ENCODE data around the gene PPM1H. TPM values are rescaled to one million over a fixed set of nuclear protein-coding genes. Genes with fewer than 3 reads are reported as not detected.

The PPM1H gene
- total RNA-seq, 1 donor from 2014 or later: 21.6 TPM

DNA sequence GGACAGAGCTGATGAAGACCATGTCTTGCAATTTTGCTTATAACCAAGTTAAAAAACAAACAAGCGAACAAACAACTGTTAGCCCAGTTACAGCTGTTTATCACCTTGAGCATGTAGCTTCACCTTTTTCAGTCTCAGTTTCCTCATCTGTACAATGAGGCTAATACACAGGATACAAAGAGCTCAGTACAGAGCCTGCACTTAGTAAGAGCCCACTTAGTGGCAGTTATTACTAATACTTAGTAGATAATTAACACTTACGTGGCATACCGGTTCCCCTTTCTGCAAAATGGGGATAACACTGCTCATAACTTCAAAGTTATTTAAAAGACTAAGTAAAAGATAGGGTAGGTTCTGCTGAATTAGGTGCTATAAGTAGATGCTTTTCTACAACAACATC lies 240.3 kb downstream of the PPM1H start:
- TF ChIP-seq, protein P1, sequence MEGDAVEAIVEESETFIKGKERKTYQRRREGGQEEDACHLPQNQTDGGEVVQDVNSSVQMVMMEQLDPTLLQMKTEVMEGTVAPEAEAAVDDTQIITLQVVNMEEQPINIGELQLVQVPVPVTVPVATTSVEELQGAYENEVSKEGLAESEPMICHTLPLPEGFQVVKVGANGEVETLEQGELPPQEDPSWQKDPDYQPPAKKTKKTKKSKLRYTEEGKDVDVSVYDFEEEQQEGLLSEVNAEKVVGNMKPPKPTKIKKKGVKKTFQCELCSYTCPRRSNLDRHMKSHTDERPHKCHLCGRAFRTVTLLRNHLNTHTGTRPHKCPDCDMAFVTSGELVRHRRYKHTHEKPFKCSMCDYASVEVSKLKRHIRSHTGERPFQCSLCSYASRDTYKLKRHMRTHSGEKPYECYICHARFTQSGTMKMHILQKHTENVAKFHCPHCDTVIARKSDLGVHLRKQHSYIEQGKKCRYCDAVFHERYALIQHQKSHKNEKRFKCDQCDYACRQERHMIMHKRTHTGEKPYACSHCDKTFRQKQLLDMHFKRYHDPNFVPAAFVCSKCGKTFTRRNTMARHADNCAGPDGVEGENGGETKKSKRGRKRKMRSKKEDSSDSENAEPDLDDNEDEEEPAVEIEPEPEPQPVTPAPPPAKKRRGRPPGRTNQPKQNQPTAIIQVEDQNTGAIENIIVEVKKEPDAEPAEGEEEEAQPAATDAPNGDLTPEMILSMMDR (IDR thresholded peaks at IDR 0.05; ENCODE audit: insufficient read depth, low read length, poor library complexity, severe bottlenecking): no peak
- H3K27me3 ChIP-seq (ENCODE audit: control insufficient read depth, insufficient read depth, low read length): no peaks in the 10 kb centered on the region

DNA sequence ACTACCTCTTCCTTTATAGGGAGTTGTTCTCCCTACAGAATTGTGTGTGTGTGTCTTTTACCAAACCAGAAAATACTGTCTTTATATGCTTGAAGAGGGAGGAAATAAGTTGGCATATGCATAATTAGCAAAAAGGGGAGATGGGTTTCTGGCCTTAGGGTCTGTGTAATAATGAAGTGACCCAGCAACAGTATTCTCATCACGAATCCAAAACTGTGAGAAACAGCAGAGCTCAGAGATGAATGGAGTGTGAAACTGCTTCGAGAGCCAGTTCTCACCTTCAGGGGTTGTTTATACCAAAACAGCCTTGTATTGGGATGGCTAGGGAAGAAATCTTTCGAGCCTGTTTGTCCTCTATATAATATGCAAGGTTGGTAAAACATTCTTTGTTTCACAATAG lies 240.8 kb downstream of the PPM1H start:
- Histone ChIP-seq H3K36me3 (ENCODE audit: control insufficient read depth, insufficient read depth, low read length) (no peaks in the 10 kb centered on the region), H3K4me3 (ENCODE audit: low read depth, low read length) (no peak overlapping the region), H3K27me3 (ENCODE audit: control insufficient read depth, insufficient read depth, low read length) (no peaks in the 10 kb centered on the region)
- DNase-seq (ENCODE audit: low read depth): no peak
- TF ChIP-seq, protein P1 (IDR thresholded peaks at IDR 0.05; ENCODE audit: insufficient read depth, low read length, poor library complexity, severe bottlenecking): no peak

More for the DNA sequence above, 240.3 kb downstream of the PPM1H start:
- H3K36me3 ChIP-seq (ENCODE audit: control insufficient read depth, insufficient read depth, low read length): no peaks in the 10 kb centered on the region
- no peak overlapping the region for H3K4me3 ChIP-seq (ENCODE audit: low read depth, low read length)
- no peak for DNase-seq (ENCODE audit: low read depth)

DNA sequence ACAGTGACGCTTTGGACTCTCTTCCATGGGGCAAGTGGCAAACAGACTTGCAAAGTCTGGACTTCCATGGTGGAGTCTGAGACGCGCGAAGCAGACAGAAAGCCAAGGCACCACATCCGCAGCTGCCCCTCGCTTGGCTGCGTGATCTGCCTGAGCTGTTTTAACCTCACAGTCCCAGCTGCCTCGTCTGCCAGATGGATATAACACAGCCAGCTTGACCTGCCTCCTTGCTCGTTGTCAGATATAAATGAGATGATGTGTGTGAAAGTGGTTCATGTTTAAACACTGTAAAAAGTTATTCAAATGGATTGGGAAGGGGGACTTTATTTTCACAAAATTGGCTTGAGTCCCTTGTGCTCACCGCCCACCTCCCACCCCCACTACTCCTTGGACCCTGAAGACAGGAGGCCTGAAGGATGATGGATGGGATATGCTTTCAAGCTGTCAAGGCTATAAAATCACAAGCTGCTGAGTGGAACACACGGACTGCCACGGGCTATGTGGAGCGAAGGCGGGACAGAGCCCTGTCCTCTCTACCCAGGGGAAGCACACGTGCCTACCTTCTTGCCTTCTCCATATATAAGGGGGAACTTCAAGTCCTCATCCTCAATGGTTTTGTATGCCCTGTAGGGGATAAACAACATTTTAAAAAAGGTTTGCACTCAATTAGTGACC lies 241.4 kb downstream of the PPM1H start:
- TF ChIP-seq, protein P1 (IDR thresholded peaks at IDR 0.05; ENCODE audit: insufficient read depth, low read length, poor library complexity, severe bottlenecking): no peak
- H3K36me3 ChIP-seq (ENCODE audit: control insufficient read depth, insufficient read depth, low read length): no peaks in the 10 kb centered on the region
- no peak overlapping the region for H3K4me3 ChIP-seq (ENCODE audit: low read depth, low read length)
- H3K27me3 ChIP-seq (ENCODE audit: control insufficient read depth, insufficient read depth, low read length): no peaks in the 10 kb centered on the region
- DNase-seq (ENCODE audit: low read depth): no peak

DNA sequence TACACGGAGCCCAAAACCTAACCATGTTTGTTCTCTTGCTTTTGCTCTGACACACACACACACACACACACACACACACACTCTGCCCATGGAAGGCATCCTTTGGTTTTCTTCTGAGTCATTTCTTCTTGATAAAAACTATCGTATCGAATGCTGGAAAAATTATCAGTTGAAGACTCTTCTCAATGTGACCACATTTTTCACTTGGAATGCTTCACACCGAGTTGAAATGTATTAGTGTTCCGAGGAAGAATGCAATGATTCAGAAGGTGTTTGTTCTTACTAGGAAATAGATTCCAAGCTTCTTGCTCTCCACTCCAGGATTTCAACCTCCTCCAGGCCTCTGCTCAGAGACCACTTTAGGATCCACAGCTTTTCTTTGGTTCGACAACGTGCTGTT lies 242.1 kb downstream of the PPM1H start:
- Histone ChIP-seq H3K36me3 (ENCODE audit: control insufficient read depth, insufficient read depth, low read length) (no peaks in the 10 kb centered on the region), H3K4me3 (ENCODE audit: low read depth, low read length) (no peak overlapping the region), H3K27me3 (ENCODE audit: control insufficient read depth, insufficient read depth, low read length) (no peaks in the 10 kb centered on the region)
- TF ChIP-seq, protein P1 (IDR thresholded peaks at IDR 0.05; ENCODE audit: insufficient read depth, low read length, poor library complexity, severe bottlenecking): no peak
- no peak for DNase-seq (ENCODE audit: low read depth)

DNA sequence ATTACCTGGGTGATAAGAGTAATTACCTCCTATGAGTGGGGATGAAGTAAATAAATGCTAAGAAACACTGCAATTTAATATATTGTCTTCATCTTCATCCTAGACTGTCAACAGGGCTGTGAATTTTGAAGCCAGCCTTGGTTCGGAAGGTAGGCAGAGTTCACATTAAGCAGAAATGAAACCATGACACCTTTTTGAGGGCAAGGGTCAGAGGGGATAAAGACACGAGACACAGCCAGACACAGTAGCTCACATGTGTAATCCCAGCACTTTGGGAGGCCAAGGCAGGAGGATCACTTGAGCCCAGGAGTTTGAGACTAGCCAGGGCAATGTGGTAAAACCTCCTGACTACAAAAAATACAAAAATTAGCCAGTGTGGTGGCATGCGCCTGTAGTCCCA lies 243.6 kb downstream of the PPM1H start:
- no peaks in the 10 kb centered on the region for H3K27me3 ChIP-seq (ENCODE audit: control insufficient read depth, insufficient read depth, low read length)
- H3K36me3 ChIP-seq (ENCODE audit: control insufficient read depth, insufficient read depth, low read length): no peaks in the 10 kb centered on the region
- TF ChIP-seq, protein P1 (IDR thresholded peaks at IDR 0.05; ENCODE audit: insufficient read depth, low read length, poor library complexity, severe bottlenecking): no peak
- H3K4me3 ChIP-seq (ENCODE audit: low read depth, low read length): no peak overlapping the region
- DNase-seq (ENCODE audit: low read depth): no peak

All from kidney epithelial cell (primary cell).